ENCODE measurements around the gene SERPINE3. TPM values are rescaled to one million over a fixed set of nuclear protein-coding genes. Genes with fewer than 3 reads are reported as not detected.

The SERPINE3 gene
- total RNA-seq, 1 experiment from 2014 or later: not detected

GRCh38 chr13:51347099-51347498 is 7.6 kb downstream of the SERPINE3 start:
- intact Hi-C loops (cut with micrococcal nuclease): no loop called here
- no peaks in the 10 kb centered on the region for H3K9me3 Mint-ChIP-seq (ENCODE audit: unreplicated experiment)
- CTCF ChIA-PET: no interaction called here
- no peak overlapping the region for H3K27ac Mint-ChIP-seq (ENCODE audit: low read depth, unreplicated experiment)
- POLR2A ChIA-PET: no interaction called here
- TF ChIP-seq, protein P1, sequence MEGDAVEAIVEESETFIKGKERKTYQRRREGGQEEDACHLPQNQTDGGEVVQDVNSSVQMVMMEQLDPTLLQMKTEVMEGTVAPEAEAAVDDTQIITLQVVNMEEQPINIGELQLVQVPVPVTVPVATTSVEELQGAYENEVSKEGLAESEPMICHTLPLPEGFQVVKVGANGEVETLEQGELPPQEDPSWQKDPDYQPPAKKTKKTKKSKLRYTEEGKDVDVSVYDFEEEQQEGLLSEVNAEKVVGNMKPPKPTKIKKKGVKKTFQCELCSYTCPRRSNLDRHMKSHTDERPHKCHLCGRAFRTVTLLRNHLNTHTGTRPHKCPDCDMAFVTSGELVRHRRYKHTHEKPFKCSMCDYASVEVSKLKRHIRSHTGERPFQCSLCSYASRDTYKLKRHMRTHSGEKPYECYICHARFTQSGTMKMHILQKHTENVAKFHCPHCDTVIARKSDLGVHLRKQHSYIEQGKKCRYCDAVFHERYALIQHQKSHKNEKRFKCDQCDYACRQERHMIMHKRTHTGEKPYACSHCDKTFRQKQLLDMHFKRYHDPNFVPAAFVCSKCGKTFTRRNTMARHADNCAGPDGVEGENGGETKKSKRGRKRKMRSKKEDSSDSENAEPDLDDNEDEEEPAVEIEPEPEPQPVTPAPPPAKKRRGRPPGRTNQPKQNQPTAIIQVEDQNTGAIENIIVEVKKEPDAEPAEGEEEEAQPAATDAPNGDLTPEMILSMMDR (IDR thresholded peaks at IDR 0.05; ENCODE audit: unreplicated experiment): no peak
- DNase-seq (ENCODE audit: unreplicated experiment): no peak
- BruUV-seq (replicated peaks): no TSS peak
- peaks cover 12% of the 10 kb centered on the region for H3K36me3 Mint-ChIP-seq (ENCODE audit: insufficient read depth, unreplicated experiment)
- no peaks in the 10 kb centered on the region for H3K27me3 Mint-ChIP-seq (ENCODE audit: insufficient read depth, unreplicated experiment)
- no peak overlapping the region for H3K4me3 Mint-ChIP-seq (ENCODE audit: unreplicated experiment)
- no peaks in the 10 kb centered on the region for H3K4me1 Mint-ChIP-seq (ENCODE audit: insufficient read depth, unreplicated experiment)

DNA sequence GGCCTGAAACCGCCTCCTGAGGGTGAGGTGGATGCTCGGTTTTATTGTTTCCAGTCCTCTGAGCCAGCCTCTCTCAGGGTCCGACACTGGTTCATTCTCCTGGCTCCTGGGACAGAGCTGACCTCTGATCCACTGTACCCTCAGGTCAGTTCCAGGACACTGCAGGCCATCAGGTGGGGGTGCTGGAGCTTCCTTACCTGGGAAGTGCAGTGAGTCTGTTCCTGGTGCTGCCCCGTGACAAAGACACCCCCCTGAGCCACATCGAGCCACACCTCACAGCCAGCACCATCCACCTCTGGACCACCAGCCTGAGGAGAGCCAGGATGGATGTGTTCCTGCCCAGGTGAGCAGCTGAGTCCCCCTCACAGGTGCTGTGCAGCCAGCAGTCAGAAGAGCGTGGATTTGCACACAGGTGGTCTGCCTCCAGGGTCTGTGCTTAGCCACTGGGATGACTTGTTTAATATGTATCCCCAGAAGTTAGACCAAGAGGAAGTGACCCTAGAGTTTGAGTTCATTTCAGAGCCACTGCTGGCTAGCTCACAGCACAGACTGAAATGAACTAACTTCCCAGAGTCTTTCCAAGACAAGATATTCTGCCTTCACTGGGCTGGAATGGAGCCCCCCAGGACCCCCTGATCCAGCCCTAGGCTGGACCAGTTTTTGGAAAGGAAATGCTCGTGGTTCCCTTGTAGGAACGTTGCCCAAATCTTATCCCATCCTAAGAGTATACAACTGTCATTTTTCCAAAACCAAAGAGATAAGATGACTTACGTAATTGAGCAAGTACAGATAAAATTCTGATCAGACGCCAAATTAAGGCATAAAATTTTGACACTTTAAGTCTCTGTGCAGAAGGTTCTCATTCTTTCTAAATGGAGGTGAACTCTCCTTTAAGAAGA is 8.8 kb downstream of the SERPINE3 start:
- Mint-ChIP-seq H3K27me3 (ENCODE audit: insufficient read depth, unreplicated experiment) (no peaks in the 10 kb centered on the region), H3K4me1 (ENCODE audit: insufficient read depth, unreplicated experiment) (no peaks in the 10 kb centered on the region), H3K9me3 (ENCODE audit: unreplicated experiment) (no peaks in the 10 kb centered on the region), H3K4me3 (ENCODE audit: unreplicated experiment) (no peak overlapping the region), H3K36me3 (ENCODE audit: insufficient read depth, unreplicated experiment) (peaks cover 12% of the 10 kb centered on the region), H3K27ac (ENCODE audit: low read depth, unreplicated experiment) (no peak overlapping the region)
- POLR2A ChIA-PET: no interaction called here
- TF ChIP-seq, protein P1 (IDR thresholded peaks at IDR 0.05; ENCODE audit: unreplicated experiment): no peak
- no peak for DNase-seq (ENCODE audit: unreplicated experiment)
- intact Hi-C loops (cut with micrococcal nuclease): no loop called here
- CTCF ChIA-PET: no interaction called here
- no TSS peak for BruUV-seq (replicated peaks)

DNA sequence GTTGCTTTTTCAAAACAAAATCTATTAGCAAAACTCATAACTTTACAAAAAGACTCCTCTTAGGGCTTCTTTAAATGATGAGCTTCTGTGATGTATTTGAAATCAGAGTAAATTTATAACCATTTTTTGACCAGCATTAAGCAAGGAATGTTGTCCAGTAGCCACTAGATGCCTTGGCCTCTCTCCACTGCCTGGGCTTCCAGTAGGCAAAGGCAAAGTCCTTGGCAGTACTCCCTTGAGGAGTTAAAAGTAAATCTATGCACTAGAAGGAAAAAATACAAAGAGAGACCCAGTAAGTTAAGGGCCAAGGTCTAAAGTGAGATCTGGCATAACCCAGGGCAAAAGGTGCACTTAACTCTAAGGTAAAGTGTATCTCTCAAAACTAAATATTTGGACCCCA is 9.5 kb downstream of the SERPINE3 start:
- no peaks in the 10 kb centered on the region for H3K27me3 Mint-ChIP-seq (ENCODE audit: insufficient read depth, unreplicated experiment)
- no peak overlapping the region for H3K4me3 Mint-ChIP-seq (ENCODE audit: unreplicated experiment)
- BruUV-seq (replicated peaks): no TSS peak
- H3K27ac Mint-ChIP-seq (ENCODE audit: low read depth, unreplicated experiment): no peak overlapping the region
- peaks cover 6% of the 10 kb centered on the region for H3K36me3 Mint-ChIP-seq (ENCODE audit: insufficient read depth, unreplicated experiment)
- POLR2A ChIA-PET: no interaction called here
- intact Hi-C loops (cut with micrococcal nuclease): no loop called here
- H3K9me3 Mint-ChIP-seq (ENCODE audit: unreplicated experiment): no peaks in the 10 kb centered on the region
- H3K4me1 Mint-ChIP-seq (ENCODE audit: insufficient read depth, unreplicated experiment): no peaks in the 10 kb centered on the region
- DNase-seq (ENCODE audit: unreplicated experiment): no peak
- TF ChIP-seq, protein P1 (IDR thresholded peaks at IDR 0.05; ENCODE audit: unreplicated experiment): no peak
- CTCF ChIA-PET: no interaction called here

DNA sequence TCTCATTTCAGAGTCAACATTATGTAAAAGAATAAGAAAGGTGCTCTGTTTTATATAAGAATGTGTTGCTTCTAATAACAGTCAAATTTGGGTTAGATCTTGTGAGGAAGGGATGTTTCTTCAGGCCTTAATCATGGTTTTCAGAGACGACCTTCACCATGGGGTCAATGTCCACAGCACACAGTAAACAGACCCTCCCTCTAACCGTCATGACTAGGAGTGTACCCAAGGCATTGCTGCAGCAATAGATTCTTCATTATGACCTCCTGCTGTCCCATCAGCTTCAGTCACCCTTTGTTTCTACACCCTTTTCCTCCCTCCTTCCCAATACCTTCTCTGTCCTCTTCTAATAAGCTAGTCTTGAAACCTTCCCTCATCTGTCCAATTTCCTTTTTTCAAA is 15.7 kb downstream of the SERPINE3 start:
- Mint-ChIP-seq H3K27me3 (ENCODE audit: insufficient read depth, unreplicated experiment) (no peaks in the 10 kb centered on the region), H3K9me3 (ENCODE audit: unreplicated experiment) (no peaks in the 10 kb centered on the region), H3K4me3 (ENCODE audit: unreplicated experiment) (no peak overlapping the region), H3K36me3 (ENCODE audit: insufficient read depth, unreplicated experiment) (peaks cover 11% of the 10 kb centered on the region), H3K4me1 (ENCODE audit: insufficient read depth, unreplicated experiment) (no peaks in the 10 kb centered on the region), H3K27ac (ENCODE audit: low read depth, unreplicated experiment) (no peak overlapping the region)
- CTCF ChIA-PET: no interaction called here
- TF ChIP-seq, protein P1 (IDR thresholded peaks at IDR 0.05; ENCODE audit: unreplicated experiment): no peak
- POLR2A ChIA-PET: interaction anchor here (1.3 kb wide), 1 partner anchor 25 kb away, joined by 3 read pairs; no protein-coding TSS in a partner anchor
- BruUV-seq (replicated peaks): no TSS peak
- intact Hi-C loops (cut with micrococcal nuclease): no loop called here
- no peak for DNase-seq (ENCODE audit: unreplicated experiment)
